Peyer's patch (tissue), 4 donors: ENCODE results near the gene MIS12.

Source experiments
- CTCF ChIP-seq, 6 experiments: fragments of 450-650 bp in 4 of 6; fragments of 200-600 bp in 2 of 6; sonication (generic) in 1 of 6; IDR thresholded peaks; one replicate each; pipeline ENCODE4 v1.5.1; 2017 to 2019; ENCODE audit warnings: antibody characterized with exemption in 6 of 6, mild to moderate bottlenecking in 3 of 6, moderate library complexity in 1 of 6
- POLR2A ChIP-seq, 2 donors: fragments of 450-650 bp; IDR thresholded peaks; one replicate each; pipeline ENCODE4 v1.5.1; 2017; ENCODE audit warnings: antibody characterized with exemption in 2 of 2, mild to moderate bottlenecking in 2 of 2, moderate library complexity in 2 of 2

DNA sequence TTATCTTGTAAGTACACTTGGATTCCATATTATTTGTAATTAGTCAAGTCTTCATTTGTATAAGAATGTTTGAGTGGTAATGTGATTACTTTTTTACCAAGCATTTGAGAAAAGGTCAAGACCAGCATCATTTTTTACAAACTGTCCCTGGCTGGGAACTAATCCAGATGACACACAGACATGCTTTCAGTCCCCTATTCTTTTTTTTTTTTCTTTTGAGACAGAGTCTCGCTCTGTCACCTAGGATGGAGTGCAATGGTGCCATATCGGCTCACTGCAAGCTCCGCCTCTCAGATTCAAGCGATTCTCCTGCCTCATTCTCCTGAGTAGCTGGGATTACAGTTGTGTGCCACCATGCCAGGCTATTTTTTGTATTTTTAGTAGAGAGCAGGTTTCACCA, 4.9 kb upstream of the MIS12 start:
- TF ChIP-seq POLR2A (IDR thresholded peaks at IDR 0.05) (no peak), CTCF (IDR thresholded peaks at IDR 0.05) (no peak)
